NCI-H345 (cell line): ENCODE data around the gene MVB12A.

Source experiments
- DNase-seq: peaks from one replicate; lab custom pipeline; 2025; lab: John Stamatoyannopoulos, UW

Gene MVB12A

DNA sequence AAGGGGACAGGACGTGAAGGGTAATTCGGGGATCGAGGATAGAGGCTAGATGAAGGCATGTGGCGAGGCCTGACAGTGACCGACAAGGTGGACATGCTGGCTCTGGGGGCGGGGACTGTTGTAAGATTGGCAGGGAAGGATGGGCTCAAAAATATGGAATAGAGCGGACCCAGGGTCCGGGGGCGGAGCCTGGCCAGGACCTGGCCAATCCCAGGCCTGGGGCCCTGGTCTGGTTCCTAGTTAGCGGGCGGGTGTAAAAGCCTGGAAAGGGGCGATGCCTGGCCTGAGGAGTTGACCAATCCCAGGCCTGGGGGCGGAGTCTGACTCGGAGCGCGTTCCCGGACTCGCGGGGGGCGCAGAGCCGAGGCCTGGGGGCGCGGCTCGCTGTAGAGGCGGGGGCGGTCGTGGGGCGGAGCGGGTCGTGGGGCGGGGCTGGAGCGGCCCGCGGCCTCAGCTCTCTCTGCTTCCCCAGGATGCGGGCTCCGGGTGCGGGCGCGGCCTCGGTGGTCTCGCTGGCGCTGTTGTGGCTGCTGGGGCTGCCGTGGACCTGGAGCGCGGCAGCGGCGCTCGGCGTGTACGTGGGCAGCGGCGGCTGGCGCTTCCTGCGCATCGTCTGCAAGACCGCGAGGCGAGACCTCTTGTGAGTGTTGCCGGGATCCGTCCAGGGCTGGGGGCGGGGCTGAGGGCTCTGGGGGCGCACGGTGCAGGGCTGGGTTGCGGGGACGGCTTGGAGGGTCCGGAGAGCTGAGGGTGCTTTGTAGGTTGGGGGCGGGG, 50.4 kb downstream of the MVB12A start, which contains the start of gene SLC27A1:
Gene SLC27A1, plus strand, starts transcription at position 457 of the 774 bp plus-strand sequence. Its CDS starts 17 bp downstream, at position 474.
- peak; percentile 97 for DNase-seq

DNA sequence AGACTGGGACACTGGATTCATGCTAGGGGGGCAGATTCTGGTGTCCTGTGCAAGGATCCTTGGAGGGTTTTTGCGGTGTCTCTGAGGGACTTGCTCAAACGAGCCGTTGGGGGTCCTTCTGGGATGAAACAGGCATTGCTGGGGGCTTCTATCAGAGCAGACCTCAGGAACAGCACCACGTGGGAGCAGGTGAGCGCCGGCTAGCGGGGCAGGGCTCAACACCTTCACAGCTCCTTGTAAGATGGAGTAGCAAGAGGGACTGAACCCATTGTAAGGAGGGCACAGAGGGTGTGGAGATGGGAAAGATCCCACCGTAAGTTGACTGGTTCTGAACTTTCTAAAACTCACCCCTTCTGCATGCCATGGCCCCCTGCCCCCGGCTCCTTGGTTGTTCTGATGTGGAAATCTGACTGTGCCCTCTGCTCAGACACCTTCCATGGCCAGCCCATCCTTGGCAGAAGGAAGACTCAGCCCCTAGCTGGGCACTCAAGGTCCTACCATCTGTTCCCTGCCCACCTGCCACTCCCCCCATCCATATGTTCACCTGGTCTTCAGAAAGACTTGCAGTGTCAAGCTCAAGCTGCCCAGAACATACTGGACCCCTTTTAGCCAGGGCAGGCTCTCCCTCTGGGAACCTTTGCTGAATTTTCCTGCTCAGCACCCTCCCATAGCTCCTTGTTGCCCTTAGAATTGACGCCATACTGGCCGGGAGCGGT, 51.7 kb downstream of the MVB12A start:
- no peak for DNase-seq

DNA sequence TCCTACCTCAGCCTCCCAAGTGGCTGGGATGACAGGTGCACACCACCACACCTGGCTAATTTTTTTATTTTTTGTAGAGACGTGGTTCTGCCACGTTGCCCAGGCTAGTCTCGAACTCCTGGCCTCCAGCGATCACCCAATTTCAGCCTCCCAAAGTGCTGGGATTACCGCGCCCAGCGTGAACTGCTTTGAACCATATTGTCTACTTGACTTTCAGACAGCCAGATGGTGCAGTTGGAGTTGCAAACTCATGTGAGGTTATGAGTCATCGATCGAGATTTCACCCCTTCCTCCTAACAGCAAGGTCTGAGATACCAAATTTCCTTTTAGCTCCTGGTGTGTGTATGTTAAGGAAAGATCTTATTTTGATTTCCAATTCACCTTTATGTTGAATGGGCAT, 53.2 kb downstream of the MVB12A start:
- no peak for DNase-seq
